GM12873 (cell line): ENCODE results near the gene RGS11.

ENCODE experiments used
- TF ChIP-seq, protein P1 (sequence below): IDR thresholded peaks from 2 replicates; pipeline ENCODE4 v1.5.1; 2012; ENCODE audit warnings: low read depth, mild to moderate bottlenecking, moderate library complexity, low read length, control low read depth; ENCODE audit not compliant: insufficient read depth; ENCODE audit errors: missing control alignments

The RGS11 gene

DNA sequence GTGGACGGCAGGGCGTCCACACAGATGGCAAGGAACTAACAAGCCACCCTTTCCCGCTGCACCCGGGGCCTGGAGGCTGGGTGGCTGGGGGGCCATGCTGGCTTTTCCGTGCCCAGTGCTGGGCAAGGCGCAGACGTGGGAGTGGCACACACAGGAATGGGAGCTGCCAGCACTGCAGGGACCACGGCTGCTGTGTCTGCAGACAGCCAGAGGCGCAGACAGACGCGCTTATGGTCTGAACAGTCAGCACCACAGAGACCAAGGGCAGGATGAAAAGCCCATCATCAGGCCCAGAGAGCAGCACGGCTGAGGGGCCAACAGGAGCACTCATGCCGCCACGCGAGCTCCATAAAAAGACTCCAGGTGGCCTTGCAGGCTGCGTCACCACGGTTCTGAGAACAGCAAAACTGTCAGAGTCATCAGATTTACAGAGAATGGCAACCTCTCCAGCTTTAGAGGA lies 31.2 kb upstream of the RGS11 start:
- TF ChIP-seq, protein P1, sequence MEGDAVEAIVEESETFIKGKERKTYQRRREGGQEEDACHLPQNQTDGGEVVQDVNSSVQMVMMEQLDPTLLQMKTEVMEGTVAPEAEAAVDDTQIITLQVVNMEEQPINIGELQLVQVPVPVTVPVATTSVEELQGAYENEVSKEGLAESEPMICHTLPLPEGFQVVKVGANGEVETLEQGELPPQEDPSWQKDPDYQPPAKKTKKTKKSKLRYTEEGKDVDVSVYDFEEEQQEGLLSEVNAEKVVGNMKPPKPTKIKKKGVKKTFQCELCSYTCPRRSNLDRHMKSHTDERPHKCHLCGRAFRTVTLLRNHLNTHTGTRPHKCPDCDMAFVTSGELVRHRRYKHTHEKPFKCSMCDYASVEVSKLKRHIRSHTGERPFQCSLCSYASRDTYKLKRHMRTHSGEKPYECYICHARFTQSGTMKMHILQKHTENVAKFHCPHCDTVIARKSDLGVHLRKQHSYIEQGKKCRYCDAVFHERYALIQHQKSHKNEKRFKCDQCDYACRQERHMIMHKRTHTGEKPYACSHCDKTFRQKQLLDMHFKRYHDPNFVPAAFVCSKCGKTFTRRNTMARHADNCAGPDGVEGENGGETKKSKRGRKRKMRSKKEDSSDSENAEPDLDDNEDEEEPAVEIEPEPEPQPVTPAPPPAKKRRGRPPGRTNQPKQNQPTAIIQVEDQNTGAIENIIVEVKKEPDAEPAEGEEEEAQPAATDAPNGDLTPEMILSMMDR: no peak

DNA sequence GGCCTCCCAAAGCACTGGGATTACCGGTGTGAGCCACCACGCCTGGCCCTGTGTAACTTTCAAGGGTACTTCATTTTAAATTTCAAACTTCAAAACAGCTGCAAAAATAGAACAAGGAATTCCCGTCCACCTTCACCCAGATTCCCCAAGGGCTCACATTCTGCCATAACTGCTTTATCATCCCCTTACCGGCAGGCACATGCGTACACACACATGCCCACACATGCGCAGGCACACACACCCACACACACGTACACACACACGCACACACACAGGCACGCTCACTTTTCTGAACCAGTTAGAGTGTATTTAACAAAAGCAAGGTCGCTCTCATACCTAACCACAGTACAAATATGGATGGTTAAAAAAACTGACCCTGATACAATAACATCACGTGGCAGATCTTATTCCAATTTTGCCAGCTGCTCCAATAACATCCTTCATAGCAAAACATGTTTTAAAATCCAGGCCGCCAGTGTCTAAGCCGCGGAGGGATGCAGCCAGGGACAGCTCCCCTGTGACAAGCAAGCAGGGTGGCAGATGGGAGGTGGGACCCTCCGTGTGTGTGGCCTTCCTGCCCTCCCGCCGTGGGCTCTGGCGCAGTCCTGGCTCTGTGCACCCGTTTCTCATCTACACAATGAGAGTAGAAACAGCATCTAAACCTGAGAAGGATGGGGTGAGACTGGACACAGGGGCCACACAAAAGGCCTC lies 30.3 kb upstream of the RGS11 start:
- TF ChIP-seq, protein P1: no peak

DNA sequence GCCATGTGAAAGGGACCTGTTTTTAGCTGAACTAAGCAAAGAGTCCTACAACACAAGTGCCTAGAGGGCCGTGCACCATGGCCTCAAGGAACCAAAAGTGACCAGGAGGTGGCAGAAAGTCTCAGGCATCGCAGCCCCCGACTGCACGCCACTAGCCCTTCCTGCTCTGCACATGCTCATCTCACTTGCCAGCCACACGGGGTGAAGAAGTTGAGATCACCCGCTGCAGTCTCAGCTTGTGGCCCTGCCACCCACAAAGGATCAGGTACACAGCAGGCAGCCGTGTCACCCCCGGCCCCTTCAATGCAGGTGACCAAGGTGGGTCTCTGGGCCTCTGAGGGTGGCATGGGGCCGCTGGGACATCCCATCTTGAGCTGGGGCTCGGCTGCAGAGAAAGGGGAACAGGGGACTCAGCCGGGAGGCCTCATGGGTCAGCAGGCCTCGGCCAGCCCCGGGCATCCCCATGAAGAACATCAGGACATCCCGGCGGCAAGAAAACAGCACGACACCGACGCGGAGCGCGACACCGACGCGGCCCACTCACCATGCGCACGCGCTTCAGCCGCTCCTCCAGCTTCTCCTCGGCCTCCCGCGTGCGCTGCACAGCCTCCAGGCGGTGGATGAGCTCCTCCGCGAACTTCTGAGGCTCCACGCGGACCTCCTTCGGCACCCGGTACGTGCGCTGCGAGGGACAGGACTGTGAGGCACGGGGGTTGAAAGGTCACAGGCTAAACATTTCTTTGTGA lies 28.2 kb upstream of the RGS11 start:
- TF ChIP-seq, protein P1: no peak

DNA sequence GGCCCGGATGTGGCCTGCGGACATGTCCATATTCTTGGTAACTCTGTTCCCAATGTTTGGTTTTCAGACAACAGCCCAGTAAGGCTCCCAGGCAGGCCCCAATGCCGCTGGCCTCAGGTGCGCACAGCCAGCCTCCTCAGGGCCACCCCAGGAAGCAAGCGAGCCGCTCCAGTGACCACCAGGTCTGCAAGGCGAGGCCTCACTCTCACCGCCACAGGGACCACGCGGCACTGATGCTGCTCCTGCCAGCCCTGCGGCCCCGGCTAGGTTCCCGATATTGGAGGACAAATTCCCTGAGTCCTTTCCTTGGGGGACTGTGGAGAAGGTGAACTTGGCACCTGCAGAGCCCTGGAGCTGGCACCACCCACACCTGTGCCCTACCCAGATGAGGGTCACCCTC lies 26.2 kb upstream of the RGS11 start:
- TF ChIP-seq, protein P1: no peak

DNA sequence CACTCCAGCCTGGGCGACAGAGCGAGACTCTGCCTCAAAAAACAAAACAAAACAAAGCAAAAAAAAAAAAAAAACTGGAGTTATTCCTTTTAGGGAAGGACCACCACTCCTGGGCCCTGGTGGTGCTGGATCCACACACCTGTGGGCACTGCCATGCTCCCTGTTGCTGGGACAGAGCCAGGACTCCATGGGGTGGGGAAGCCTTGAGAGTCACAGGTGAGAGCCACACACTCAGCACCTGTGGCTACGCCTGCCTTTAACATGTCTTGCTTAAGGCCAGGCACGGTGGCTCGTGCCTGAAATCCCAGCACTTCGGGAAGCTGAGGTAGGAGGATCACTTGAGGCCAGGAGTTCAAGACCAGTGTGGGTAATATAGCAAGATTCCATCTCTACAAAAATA lies 25.5 kb upstream of the RGS11 start:
- TF ChIP-seq, protein P1: no peak

DNA sequence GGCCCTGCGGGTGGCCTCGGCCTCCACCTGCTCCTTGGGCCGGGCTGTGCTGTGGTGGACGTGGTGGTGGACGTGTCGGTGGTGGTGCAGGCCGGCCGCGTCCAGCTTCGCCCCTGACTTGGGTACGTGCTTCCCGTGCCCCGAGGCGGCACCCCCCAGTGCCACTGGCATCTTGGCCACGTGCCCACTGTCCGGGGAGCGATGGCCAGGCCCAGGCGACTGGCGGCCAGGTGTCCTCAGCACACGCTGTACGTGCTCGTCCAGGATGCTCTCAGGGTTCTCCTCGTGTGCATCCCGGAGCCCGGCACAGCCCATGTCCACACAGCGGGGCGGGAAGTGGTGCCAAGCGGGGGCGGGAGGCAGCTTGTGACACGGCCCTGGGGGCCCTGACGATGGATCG lies 22.1 kb upstream of the RGS11 start:
- TF ChIP-seq, protein P1: no peak

DNA sequence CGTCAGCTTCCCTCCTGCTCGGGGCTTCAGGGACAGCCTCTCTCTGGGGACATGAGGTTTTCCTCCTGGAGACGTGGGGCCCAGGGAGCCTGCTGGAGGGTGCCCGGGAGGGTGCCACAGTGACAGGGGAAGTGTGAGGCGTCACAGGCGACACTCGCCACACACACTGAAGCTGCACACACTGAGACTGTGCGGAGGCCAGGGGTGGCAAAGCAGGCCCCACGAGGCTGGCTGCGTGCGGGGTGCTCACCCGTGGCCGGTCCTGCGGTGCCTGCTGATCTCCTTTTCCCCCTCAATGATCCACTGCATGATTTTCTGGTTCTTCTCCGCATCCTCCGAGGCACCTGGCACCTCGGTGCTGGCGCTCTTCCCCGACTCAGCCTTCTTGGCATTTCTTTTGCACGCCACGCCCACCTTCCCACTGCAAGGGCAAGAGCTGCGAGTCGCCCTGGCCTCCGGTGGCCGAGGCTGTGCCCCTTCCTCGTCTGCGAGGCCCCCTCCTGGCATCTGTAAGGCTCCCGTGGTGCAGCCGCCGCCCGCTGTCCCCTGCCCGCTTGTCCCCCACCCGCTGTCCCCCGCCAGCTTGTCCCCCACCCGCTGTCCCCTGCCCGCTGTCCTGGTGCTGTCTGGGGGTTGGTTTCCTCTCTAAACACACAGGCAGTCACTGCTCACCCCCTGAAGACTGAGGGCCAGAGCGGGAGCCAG lies 21.2 kb upstream of the RGS11 start:
- TF ChIP-seq, protein P1: no peak
